ENCODE measurements around the gene HDGF.
A peak's percentile ranks its signal among the peaks of the same experiment; 100 is the strongest.

GRCh38 chr1:156746728-156747631 lies 4.5 kb downstream of the HDGF start:
- TF ChIP-seq POLR2A (IDR thresholded peaks at IDR 0.05) (peak; percentile 13 to 68), CTCF (IDR thresholded peaks at IDR 0.05) (peak in 1 of 4 experiments; percentile 19)
